ENCODE measurements around the gene RUNX1.

- TF ChIP-seq NFIC (IDR thresholded peaks at IDR 0.05; ENCODE audit: borderline replicate concordance): no peak
- no peak for TF ChIP-seq CTCF (IDR thresholded peaks at IDR 0.05)
- TF ChIP-seq POLR2AphosphoS5 (IDR thresholded peaks at IDR 0.05; ENCODE audit: low read depth, low read length): no peak
- no peak for TF ChIP-seq RFX5 (IDR thresholded peaks at IDR 0.05; ENCODE audit: low read length)
- TF ChIP-seq EP300 (IDR thresholded peaks at IDR 0.05; ENCODE audit: borderline replicate concordance in 1 of 2, low read depth in 1 of 2, low read length in 1 of 2): no peak
- no peak for TF ChIP-seq YY1 (IDR thresholded peaks at IDR 0.05; ENCODE audit: low read depth)
- no peak for TF ChIP-seq ELF1 (IDR thresholded peaks at IDR 0.05)
- TF ChIP-seq ZBTB33 (IDR thresholded peaks at IDR 0.05; ENCODE audit: borderline replicate concordance, low read depth): no peak
- TF ChIP-seq FOXJ3 (CRISPR knock-in tag; IDR thresholded peaks at IDR 0.05): no peak
- TF ChIP-seq FOXM1 (IDR thresholded peaks at IDR 0.05; ENCODE audit: low read depth): no peak
- TF ChIP-seq RAD21 (IDR thresholded peaks at IDR 0.05; ENCODE audit: low read length): no peak
- no peak for TF ChIP-seq TAF1 (IDR thresholded peaks at IDR 0.05; ENCODE audit: borderline replicate concordance, low read depth, low read length)
These were observed 23.6 kb downstream of the RUNX1 start for GRCh38 chr21:35025206-35026152.
